ENCODE results near the gene RAD1. TPM values are rescaled to one million over a fixed set of nuclear protein-coding genes. Genes with fewer than 3 reads are reported as not detected.

RAD1 gene
- total and polyA plus RNA-seq, 9 donors = 7.6 to 27.3 (median 18.5) TPM

DNA sequence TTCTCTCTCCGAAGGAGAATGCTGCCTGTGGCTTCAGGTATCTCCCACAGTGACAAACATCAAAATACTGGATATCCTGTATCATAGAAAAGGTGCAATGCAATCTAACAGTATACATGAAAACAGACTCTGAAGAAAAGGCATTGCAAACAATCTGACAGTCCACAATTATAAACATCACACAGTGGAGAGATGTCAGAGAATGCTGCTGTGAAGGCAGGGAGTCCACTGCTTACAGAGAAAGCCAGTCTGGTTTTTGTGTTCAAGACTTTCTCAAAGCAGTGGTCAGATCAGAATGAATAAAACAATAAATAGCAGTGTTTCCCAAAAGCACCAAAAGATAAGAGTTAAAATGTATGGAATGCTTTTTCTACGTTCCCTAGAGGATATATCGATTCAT lies 47.6 kb downstream of the RAD1 start:
- TF ChIP-seq POLR2A (IDR thresholded peaks at IDR 0.05) (no peak), EP300 (IDR thresholded peaks at IDR 0.05) (no peak)
- TF ChIP-seq, protein P1, sequence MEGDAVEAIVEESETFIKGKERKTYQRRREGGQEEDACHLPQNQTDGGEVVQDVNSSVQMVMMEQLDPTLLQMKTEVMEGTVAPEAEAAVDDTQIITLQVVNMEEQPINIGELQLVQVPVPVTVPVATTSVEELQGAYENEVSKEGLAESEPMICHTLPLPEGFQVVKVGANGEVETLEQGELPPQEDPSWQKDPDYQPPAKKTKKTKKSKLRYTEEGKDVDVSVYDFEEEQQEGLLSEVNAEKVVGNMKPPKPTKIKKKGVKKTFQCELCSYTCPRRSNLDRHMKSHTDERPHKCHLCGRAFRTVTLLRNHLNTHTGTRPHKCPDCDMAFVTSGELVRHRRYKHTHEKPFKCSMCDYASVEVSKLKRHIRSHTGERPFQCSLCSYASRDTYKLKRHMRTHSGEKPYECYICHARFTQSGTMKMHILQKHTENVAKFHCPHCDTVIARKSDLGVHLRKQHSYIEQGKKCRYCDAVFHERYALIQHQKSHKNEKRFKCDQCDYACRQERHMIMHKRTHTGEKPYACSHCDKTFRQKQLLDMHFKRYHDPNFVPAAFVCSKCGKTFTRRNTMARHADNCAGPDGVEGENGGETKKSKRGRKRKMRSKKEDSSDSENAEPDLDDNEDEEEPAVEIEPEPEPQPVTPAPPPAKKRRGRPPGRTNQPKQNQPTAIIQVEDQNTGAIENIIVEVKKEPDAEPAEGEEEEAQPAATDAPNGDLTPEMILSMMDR (IDR thresholded peaks at IDR 0.05) = no peak
- Histone ChIP-seq H3K9me3 (no peaks in the 10 kb centered on the region), H3K27me3 (no peaks in the 10 kb centered on the region), H3K36me3 (no peaks in the 10 kb centered on the region), H3K27ac (no peak overlapping the region), H3K4me1 (ENCODE audit: insufficient read depth) (no peaks in the 10 kb centered on the region), H3K4me3 (no peak overlapping the region)
- intact Hi-C loops (cut with DNase I) = no loop called here
- no peak for DNase-seq
- 75 to 77% (median 75%) methylated on average over 3 of the region's 3 CpGs for WGBS, 3 donors

DNA sequence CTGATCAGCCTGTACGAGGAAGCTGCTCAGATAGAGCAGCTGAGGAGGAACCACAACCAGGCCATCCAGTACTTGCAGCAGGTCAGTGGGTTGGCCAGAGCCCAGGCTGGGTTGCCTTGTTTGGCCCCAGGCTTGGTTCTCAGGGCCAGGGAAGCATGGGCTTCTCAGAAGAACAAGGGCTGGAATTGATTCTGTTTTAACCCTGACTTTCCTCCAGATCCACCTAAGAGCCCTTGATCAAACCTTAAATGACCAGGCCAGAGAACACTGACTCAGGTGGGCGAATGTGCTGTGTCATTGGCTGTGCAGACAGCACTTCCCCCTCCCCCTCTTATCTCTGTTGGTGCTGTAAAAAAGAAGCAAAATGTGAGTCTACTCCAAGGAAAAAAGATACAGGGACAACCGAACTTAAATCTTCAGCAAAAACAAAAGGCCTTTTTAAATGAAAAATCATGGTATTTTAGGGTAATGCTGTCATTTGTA lies 48.3 kb downstream of the RAD1 start:
- Histone ChIP-seq H3K27ac (no peak overlapping the region), H3K9me3 (no peaks in the 10 kb centered on the region), H3K27me3 (no peaks in the 10 kb centered on the region), H3K4me3 (no peak overlapping the region), H3K4me1 (ENCODE audit: insufficient read depth) (no peaks in the 10 kb centered on the region), H3K36me3 (no peaks in the 10 kb centered on the region)
- TF ChIP-seq EP300 (IDR thresholded peaks at IDR 0.05) = no peak
- TF ChIP-seq, protein P1 (IDR thresholded peaks at IDR 0.05) = no peak
- no peak for TF ChIP-seq POLR2A (IDR thresholded peaks at IDR 0.05)
- DNase-seq = peak in 1 of 5 donors; percentile 23
- WGBS, 3 donors = 55 to 64% (median 55%) methylated on average over 3 of the region's 3 CpGs
- intact Hi-C loops (cut with DNase I) = no loop called here

DNA sequence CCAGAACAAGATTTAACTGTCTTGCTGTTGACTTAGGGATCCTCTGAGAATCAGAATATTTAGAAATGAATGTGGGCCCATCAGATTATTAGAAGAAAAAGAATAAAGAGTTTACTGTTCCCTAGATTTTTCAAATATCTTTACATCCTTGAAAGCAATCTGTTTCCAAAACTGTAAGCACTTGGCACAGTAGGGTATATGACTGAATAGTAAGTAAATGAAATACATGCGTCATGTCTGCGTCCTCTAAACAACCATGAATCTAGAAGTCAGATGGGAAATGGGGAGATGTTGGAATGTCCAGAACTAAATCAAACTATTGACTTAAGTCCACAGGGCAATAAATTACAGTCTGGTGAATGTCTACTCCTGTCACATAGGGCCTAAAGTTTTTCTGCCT lies 50.2 kb downstream of the RAD1 start:
- H3K9me3 ChIP-seq = no peaks in the 10 kb centered on the region
- no peaks in the 10 kb centered on the region for H3K4me1 ChIP-seq (ENCODE audit: insufficient read depth)
- WGBS, 3 donors = 86 to 99% (median 98%) methylated on average over 2 of the region's 2 CpGs
- TF ChIP-seq, protein P1 (IDR thresholded peaks at IDR 0.05) = no peak
- TF ChIP-seq EP300 (IDR thresholded peaks at IDR 0.05) (no peak), POLR2A (IDR thresholded peaks at IDR 0.05) (no peak)
- H3K27ac ChIP-seq = no peak overlapping the region
- no peak for DNase-seq
- H3K27me3 ChIP-seq = no peaks in the 10 kb centered on the region
- H3K36me3 ChIP-seq = no peaks in the 10 kb centered on the region
- H3K4me3 ChIP-seq = no peak overlapping the region
- intact Hi-C loops (cut with DNase I) = no loop called here

DNA sequence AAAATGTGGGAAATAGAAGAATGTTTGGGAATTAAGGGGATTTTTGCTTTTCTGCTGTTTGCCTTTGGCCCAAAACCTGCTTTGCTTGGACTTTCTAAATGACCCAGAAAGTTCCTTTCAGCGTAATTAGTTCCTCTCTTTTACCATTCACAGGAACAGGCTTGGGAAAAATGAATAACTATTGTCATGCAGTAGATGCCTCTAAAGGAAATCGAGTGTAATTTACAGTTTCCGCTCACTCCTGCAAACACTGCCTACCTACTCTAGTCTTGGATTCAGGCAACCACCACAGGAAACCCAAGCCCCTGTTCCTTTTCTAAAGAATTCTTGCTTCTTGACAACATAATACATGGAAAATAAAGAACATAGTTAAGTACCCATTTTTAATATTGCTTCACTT lies 51.4 kb downstream of the RAD1 start:
- TF ChIP-seq, protein P1 (IDR thresholded peaks at IDR 0.05) = no peak
- TF ChIP-seq EP300 (IDR thresholded peaks at IDR 0.05) (no peak), POLR2A (IDR thresholded peaks at IDR 0.05) (no peak)
- H3K27ac ChIP-seq = no peak overlapping the region
- H3K4me1 ChIP-seq (ENCODE audit: insufficient read depth) = no peaks in the 10 kb centered on the region
- no peaks in the 10 kb centered on the region for H3K27me3 ChIP-seq
- 72 to 78% (median 76%) methylated on average over 3 of the region's 3 CpGs for WGBS, 3 donors
- no peaks in the 10 kb centered on the region for H3K36me3 ChIP-seq
- intact Hi-C loops (cut with DNase I) = no loop called here
- DNase-seq = no peak
- no peak overlapping the region for H3K4me3 ChIP-seq
- no peaks in the 10 kb centered on the region for H3K9me3 ChIP-seq
